Neural cell (in vitro differentiated cells): Measurements from ENCODE around the gene DDX52. TPM values are rescaled to one million over a fixed set of nuclear protein-coding genes. Genes with fewer than 3 reads are reported as not detected.
A peak's percentile ranks its signal among the peaks of the same experiment; 100 is the strongest.

ENCODE experiments used
- H2AFZ ChIP-seq: fragments of 200-600, 300-800 bp; sonication (generic), shearing (Covaris generic); 2 replicates; pipeline ENCODE4 v1.6.0; 2014; ENCODE audit warnings: low read depth, mild to moderate bottlenecking, antibody characterized with exemption, low read length, moderate library complexity
- H3F3A ChIP-seq: fragments of 200-600 bp; shearing (Covaris generic); 2 replicates; pipeline ENCODE4 v1.6.1; 2016; ENCODE audit warnings: mild to moderate bottlenecking, moderate library complexity, mixed read lengths, antibody characterized with exemption, low read length; ENCODE audit not compliant: insufficient read depth, poor library complexity, severe bottlenecking
- H3K27ac ChIP-seq: fragments of 200-600, 300-800 bp; sonication (generic), shearing (Covaris generic); 2 replicates; pipeline ENCODE4 v1.5.1; 2014; ENCODE audit warnings: mild to moderate bottlenecking, low read length, moderate library complexity
- H3K27me3 ChIP-seq: fragments of 300-800, 200-600 bp; sonication (generic), shearing (Covaris generic); 2 replicates; pipeline ENCODE4 v1.6.0; 2014; ENCODE audit warnings: mild to moderate bottlenecking, low read depth, low read length, moderate library complexity; ENCODE audit not compliant: insufficient read depth
- H3K36me3 ChIP-seq: fragments of 300-800, 200-600 bp; sonication (generic), shearing (Covaris generic); 2 replicates; pipeline ENCODE4 v1.5.1; 2014; ENCODE audit warnings: mild to moderate bottlenecking, antibody characterized with exemption, low read length, moderate library complexity; ENCODE audit not compliant: insufficient read depth
- H3K4me2 ChIP-seq: fragments of 300-800, 200-600 bp; sonication (generic), shearing (Covaris generic); 2 replicates; pipeline ENCODE4 v1.6.0; 2014; ENCODE audit warnings: mild to moderate bottlenecking, low read length
- H3K4me3 ChIP-seq: fragments of 300-800, 200-600 bp; sonication (generic), shearing (Covaris generic); 2 replicates; pipeline ENCODE4 v1.5.1; 2014; ENCODE audit warnings: mild to moderate bottlenecking, low read length, moderate library complexity
- H3K79me2 ChIP-seq: fragments of 200-600 bp; shearing (Covaris generic); replicated peaks from 2 replicates; pipeline ENCODE4 v1.6.0; 2014; ENCODE audit warnings: mild to moderate bottlenecking, low read length, moderate library complexity; ENCODE audit not compliant: insufficient read depth
- H3K9ac ChIP-seq: fragments of 300-800, 200-600 bp; sonication (generic), shearing (Covaris generic); 2 replicates; pipeline ENCODE4 v1.6.1; 2016; ENCODE audit warnings: mild to moderate bottlenecking, low read length, mixed read lengths
- H3K9me2 ChIP-seq: fragments of 200-600 bp; shearing (Covaris generic); 2 replicates; pipeline ENCODE4 v1.6.1; 2016; ENCODE audit warnings: mild to moderate bottlenecking, low read length, mixed read lengths; ENCODE audit not compliant: insufficient read depth
- H3K9me3 ChIP-seq: fragments of 200-600, 300-800 bp; sonication (generic), shearing (Covaris generic); 2 replicates; pipeline ENCODE4 v1.6.1; 2016; ENCODE audit warnings: mild to moderate bottlenecking, mixed run types, low read length, moderate library complexity, mixed read lengths
- H4K20me1 ChIP-seq: fragments of 200-600 bp; shearing (Covaris generic); 2 replicates; pipeline ENCODE4 v1.6.1; 2016; ENCODE audit warnings: mild to moderate bottlenecking, mixed run types; ENCODE audit not compliant: insufficient read depth
- EP300 ChIP-seq: fragments of 450-650 bp; conservative IDR thresholded peaks from 2 replicates; pipeline ENCODE4 v1.6.1; 2014; ENCODE audit warnings: antibody characterized with exemption, mild to moderate bottlenecking, moderate library complexity; ENCODE audit not compliant: poor library complexity, severe bottlenecking
- EZH2 ChIP-seq: fragments of 200-600, 300-800 bp; shearing (Covaris generic), sonication (generic); IDR thresholded peaks from 2 replicates; pipeline ENCODE4 v1.6.1; 2014; ENCODE audit warnings: antibody characterized with exemption, low read length, borderline replicate concordance, mild to moderate bottlenecking; ENCODE audit not compliant: insufficient read depth, poor library complexity, severe bottlenecking
- MXI1 ChIP-seq: fragments of 450-650 bp; conservative IDR thresholded peaks from 2 replicates; pipeline ENCODE4 v1.6.1; 2014; ENCODE audit warnings: antibody characterized with exemption, mild to moderate bottlenecking; ENCODE audit not compliant: poor library complexity, severe bottlenecking
- POLR2AphosphoS5 ChIP-seq: IDR thresholded peaks from 2 replicates; pipeline ENCODE4 v1.6.1; 2012
- RAD21 ChIP-seq: fragments of 450-650 bp; conservative IDR thresholded peaks from 2 replicates; pipeline ENCODE4 v1.6.1; 2014; ENCODE audit warnings: antibody characterized with exemption, mild to moderate bottlenecking, moderate library complexity
- SMC3 ChIP-seq: fragments of 450-650 bp; conservative IDR thresholded peaks from 2 replicates; pipeline ENCODE4 v1.6.1; 2014; ENCODE audit warnings: antibody characterized with exemption, mild to moderate bottlenecking, moderate library complexity; ENCODE audit not compliant: poor library complexity
- TAF1 ChIP-seq: IDR thresholded peaks from 2 replicates; pipeline ENCODE4 v1.6.1; 2012; ENCODE audit warnings: low read depth
- polyA plus RNA-seq: library from polyadenylated mRNA; depleted of rRNA; stranded (reverse); fragments of >200 nt; gene quantifications from 2 replicates; pipeline ENCODE4 v1.2.3, GENCODE V29; 2014
- TF ChIP-seq, protein P1 (sequence below): IDR thresholded peaks from 2 replicates; pipeline ENCODE4 v1.6.1; 2012; ENCODE audit warnings: borderline replicate concordance
- TF ChIP-seq, protein P2 (sequence below): fragments of 450-650 bp; IDR thresholded peaks from 2 replicates; pipeline ENCODE4 v1.5.1; 2014; ENCODE audit warnings: antibody characterized with exemption, mild to moderate bottlenecking, moderate library complexity; ENCODE audit not compliant: poor library complexity, severe bottlenecking

Gene DDX52
- polyA plus RNA-seq, 1 donor from 2014 or later, result 29.7 TPM

DNA sequence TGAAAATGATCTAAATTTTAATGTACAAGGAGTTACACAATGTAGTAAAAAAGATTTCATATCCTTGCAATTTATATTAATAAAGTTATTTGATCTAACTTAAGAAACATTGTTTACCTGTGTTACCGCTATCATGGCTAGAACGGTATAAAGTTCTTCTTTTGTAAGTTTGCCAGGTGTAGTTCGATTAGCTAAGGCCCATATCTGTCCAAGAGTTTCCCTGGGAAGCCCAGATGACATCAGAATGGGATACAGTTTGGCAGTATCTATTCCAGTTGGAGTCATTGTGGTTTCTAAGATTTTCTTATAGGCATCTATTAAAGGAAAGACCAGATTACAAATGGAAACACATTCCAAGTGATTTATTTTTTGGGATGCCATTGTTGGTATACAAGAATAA, 71.6 kb downstream of the DDX52 start:
- Histone ChIP-seq H3K4me2 (no peak overlapping the region), H3K79me2 (no peaks in the 10 kb centered on the region), H3F3A (no peaks in the 10 kb centered on the region), H3K36me3 (peaks cover 17% of the 10 kb centered on the region), H2AFZ (no peak overlapping the region), H3K9me3 (peaks cover 5% of the 10 kb centered on the region), H3K27ac (no peak overlapping the region), H3K27me3 (no peaks in the 10 kb centered on the region), H3K4me3 (no peak overlapping the region), H3K9me2 (no peaks in the 10 kb centered on the region), H4K20me1 (no peaks in the 10 kb centered on the region), H3K9ac (no peak overlapping the region)
- TF ChIP-seq EZH2 (no peak), POLR2AphosphoS5 (no peak), SMC3 (no peak), RAD21 (no peak), TAF1 (no peak), EP300 (no peak), MXI1 (no peak)
- TF ChIP-seq, protein P1, sequence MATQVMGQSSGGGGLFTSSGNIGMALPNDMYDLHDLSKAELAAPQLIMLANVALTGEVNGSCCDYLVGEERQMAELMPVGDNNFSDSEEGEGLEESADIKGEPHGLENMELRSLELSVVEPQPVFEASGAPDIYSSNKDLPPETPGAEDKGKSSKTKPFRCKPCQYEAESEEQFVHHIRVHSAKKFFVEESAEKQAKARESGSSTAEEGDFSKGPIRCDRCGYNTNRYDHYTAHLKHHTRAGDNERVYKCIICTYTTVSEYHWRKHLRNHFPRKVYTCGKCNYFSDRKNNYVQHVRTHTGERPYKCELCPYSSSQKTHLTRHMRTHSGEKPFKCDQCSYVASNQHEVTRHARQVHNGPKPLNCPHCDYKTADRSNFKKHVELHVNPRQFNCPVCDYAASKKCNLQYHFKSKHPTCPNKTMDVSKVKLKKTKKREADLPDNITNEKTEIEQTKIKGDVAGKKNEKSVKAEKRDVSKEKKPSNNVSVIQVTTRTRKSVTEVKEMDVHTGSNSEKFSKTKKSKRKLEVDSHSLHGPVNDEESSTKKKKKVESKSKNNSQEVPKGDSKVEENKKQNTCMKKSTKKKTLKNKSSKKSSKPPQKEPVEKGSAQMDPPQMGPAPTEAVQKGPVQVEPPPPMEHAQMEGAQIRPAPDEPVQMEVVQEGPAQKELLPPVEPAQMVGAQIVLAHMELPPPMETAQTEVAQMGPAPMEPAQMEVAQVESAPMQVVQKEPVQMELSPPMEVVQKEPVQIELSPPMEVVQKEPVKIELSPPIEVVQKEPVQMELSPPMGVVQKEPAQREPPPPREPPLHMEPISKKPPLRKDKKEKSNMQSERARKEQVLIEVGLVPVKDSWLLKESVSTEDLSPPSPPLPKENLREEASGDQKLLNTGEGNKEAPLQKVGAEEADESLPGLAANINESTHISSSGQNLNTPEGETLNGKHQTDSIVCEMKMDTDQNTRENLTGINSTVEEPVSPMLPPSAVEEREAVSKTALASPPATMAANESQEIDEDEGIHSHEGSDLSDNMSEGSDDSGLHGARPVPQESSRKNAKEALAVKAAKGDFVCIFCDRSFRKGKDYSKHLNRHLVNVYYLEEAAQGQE, result no peak
- TF ChIP-seq, protein P2, sequence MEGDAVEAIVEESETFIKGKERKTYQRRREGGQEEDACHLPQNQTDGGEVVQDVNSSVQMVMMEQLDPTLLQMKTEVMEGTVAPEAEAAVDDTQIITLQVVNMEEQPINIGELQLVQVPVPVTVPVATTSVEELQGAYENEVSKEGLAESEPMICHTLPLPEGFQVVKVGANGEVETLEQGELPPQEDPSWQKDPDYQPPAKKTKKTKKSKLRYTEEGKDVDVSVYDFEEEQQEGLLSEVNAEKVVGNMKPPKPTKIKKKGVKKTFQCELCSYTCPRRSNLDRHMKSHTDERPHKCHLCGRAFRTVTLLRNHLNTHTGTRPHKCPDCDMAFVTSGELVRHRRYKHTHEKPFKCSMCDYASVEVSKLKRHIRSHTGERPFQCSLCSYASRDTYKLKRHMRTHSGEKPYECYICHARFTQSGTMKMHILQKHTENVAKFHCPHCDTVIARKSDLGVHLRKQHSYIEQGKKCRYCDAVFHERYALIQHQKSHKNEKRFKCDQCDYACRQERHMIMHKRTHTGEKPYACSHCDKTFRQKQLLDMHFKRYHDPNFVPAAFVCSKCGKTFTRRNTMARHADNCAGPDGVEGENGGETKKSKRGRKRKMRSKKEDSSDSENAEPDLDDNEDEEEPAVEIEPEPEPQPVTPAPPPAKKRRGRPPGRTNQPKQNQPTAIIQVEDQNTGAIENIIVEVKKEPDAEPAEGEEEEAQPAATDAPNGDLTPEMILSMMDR, result no peak

GRCh38 chr17:37570527-37571093, 72.6 kb downstream of the DDX52 start:
- no peak for TF ChIP-seq MXI1
- TF ChIP-seq, protein P2, result no peak
- TF ChIP-seq RAD21, result peak; percentile 35
- no peaks in the 10 kb centered on the region for H3K9me2 ChIP-seq
- no peak overlapping the region for H3K27ac ChIP-seq
- no peaks in the 10 kb centered on the region for H3F3A ChIP-seq
- H3K36me3 ChIP-seq, result peaks cover 18% of the 10 kb centered on the region
- H3K27me3 ChIP-seq, result no peaks in the 10 kb centered on the region
- no peak overlapping the region for H2AFZ ChIP-seq
- peaks cover 5% of the 10 kb centered on the region for H3K9me3 ChIP-seq
- H3K4me3 ChIP-seq, result no peak overlapping the region
- no peak overlapping the region for H3K9ac ChIP-seq
- H3K4me2 ChIP-seq, result no peak overlapping the region
- H3K79me2 ChIP-seq, result no peaks in the 10 kb centered on the region
- no peaks in the 10 kb centered on the region for H4K20me1 ChIP-seq
